NCI-H510A treated with DMSO at 0.1 percent for 48 hours (cell line): ENCODE measurements around the gene CADPS.

ENCODE experiments used
- DNase-seq: peaks from one replicate; lab custom pipeline; 2025; lab: John Stamatoyannopoulos, UW

CADPS gene

DNA sequence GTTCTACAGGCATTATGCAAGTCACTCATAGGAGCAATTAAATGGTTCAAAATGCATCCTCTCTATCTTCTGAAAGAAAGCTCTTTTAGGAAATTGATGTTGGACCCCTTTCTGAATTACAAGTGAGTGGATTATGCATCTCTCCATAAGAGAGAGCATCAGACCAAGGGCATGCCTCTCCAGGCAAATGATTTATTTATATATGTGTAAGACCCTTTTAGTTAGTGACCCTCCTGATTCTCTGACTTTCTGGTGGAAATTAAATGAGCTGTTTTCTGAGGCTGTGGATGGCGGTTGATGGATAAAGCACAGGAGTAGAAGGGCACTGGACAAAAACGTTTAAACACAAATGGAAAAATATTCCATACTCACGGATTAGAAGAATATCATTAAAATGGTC, 62.6 kb downstream of the CADPS start:
- no peak for DNase-seq

DNA sequence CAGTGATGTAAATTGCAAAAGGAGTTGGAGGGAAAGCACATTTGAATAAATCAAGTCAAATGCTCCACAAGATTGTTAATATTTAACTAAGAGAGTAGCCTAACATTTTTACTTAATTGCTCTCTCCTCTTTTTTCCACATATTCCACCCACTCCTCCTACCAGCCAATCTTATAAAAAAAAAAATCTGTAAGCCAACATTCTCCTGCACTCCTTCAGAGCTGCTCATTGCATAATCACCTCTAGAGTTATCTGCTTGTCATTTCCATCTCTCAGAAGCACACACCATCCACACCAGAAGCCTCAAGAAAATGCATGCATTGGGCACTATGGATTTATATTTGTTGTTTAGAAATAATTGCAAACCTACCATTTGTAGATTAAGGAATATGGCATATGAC, 64.1 kb downstream of the CADPS start:
- DNase-seq = no peak

DNA sequence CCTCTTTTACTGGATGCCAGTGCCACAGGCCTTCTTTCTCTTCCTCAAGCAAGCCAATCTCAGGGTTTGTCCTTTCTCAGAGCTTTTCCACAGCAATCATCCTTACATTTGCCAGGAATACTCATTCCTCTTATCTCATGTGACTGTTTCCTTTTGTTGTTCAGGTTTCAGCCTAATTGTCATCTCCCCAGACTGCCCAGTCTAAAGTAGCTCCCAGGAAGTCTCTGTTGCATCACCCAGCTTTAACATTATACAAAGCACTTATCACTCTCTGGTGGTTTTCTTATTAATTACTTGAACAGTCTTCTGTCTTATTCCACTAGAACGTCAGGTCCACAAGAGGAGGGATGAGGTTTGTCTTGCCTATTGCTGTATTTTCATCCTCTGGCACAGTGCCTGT, 65.8 kb downstream of the CADPS start:
- DNase-seq = no peak

DNA sequence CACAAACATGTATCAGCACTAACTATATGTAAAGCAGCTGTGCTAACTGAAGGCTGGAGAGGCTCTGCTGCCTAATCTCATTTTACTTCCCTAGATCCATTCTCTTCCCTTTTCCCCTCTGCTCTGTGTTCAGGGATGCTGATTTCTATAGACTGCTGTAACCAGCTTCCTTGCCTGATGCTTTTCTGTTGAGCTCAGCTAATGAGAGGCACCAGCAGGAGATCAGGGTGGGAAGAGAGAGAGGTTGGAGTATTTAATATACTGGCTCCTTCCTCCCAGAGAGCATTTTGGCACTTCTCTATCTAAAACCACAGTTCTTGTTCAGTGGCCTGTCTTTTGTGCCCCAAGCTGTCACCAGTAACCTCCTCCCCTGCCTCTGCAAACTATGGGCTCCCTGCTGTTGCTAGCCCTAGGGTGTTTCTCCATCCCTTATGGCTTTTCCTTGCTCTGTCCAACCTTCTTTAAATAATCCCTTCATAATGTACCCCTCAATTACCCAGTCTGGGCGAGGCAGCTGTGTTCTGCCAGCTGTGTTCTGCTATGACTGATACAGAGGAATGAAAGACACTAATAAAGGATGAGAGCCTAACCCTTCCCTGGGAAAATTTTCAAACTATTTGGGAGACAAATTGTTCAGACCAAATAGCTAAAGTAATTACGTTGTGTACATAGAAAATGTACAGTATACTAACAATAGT, 69.5 kb downstream of the CADPS start:
- no peak for DNase-seq

DNA sequence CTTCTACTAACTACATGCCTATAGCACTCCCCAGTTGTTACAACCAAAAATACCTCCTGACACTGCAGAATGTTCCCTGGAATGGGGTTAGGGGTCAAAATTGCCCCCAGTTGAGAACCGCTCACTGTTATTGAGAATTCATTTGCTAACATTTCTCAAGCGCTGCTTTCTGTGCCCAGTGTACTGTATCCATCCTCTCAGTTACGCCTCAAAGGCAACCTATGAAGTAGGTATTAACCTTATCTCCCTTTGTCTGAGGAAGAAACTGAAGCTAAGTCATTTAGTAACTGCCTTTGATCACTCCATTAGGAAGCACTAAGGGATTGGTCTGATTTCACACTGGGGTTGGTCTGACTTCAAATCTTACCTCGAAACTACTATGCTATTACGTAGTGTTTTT, 70.1 kb downstream of the CADPS start:
- no peak for DNase-seq

DNA sequence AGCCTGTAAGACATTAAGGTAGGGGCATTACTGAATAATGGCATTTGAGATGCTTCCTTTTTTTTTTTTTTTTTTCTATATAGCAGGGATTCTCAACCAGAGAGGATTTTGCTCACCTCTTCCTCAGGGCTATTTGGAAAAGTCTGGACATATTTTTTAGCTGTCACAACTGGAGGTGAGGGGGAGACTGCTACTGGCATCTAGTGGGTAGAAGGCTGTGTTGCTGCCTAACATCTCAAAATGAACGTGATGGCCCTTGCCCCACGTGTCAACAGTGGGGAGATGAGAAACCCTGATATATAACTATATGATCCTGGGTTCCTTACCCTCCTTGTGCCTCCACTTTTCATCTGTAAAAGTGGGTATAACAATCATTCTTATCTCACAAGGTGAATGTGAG, 71.9 kb downstream of the CADPS start:
- no peak for DNase-seq

DNA sequence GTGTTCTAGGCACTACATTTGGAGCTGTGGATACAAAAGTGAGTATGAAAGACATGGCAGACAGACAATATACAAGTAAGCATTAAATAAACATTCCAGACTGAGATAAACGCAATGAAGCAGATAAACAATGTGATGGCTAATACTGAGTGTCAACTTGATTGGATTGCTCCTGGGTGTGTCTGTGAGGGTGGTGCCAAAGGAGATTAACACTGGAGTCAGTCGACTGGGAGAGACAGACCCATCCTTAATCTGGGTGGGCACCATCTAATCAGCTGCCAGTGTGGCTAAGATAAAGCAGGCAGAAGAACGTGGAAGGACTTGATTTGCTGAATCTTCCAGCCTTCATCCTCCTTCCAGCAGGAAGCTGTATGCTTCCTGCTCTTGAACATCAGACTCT, 77.2 kb downstream of the CADPS start:
- no peak for DNase-seq

DNA sequence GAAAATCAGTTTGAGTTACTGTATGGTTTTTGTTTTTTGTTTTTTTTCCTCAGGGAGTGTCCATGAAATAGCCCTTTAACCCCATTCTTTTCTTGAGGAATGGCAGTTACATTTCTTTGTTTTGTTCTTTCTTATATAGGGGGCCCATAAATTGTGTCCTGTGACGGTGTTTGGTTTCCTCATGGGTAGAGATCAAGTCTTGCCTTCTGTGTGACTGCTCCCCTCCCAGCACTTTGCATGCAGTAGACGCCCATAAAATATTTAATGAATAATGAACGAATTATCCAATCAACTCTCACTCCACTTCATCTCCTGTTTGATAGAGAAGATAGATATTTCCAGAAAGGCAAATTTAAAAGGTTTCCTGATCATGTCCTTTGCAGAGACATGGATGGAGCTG, 78.1 kb downstream of the CADPS start:
- DNase-seq = no peak

DNA sequence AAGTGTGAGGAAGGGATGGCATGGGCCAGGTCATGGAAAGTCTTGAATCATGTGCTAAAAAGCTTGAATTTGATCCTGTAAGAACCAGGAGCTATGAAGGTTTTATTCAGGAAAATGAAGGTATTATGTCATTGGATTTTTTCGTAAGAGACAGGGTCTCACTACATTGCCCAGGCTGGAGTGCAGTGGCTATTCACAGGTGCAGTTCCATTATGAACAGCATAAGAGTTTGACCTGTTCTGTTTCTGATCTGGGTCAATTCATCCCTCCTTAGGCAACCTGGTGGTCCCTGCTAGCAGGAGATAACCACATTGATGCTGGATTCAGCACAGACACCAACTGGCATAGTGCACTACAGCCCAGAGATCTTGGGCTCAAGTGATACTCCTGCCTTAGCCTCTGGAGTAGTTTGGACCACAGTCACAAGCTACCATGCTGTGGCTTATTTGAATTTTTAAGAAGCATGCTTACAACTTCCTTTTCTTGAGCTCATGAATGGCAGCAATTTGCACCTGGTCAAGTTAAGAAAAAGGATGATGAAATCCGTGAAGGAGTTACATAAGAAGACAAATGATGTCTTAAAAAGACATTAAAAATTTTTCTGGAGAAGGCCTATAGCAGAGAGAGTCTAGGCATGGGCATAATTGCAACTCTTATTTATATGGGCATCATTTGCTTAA, 79.1 kb downstream of the CADPS start:
- no peak for DNase-seq

DNA sequence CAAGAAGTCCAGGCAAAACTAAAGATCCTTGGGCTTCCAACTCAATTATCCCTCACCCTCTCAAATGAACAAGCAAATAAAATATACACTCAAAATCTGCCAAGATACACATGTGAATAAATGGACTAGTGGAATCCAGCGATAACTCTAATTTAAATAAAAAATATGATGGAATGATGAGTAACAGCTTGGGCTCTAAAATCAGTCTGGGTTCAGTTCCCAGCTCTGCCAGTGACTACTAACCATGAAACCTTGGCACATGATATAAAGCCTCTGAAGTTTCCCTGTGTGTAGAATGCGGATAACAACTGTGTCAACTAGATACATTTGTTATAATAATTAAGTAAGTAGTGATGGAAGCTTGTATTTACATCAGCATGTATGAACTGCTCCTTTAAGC, 81.3 kb downstream of the CADPS start:
- DNase-seq = no peak

DNA sequence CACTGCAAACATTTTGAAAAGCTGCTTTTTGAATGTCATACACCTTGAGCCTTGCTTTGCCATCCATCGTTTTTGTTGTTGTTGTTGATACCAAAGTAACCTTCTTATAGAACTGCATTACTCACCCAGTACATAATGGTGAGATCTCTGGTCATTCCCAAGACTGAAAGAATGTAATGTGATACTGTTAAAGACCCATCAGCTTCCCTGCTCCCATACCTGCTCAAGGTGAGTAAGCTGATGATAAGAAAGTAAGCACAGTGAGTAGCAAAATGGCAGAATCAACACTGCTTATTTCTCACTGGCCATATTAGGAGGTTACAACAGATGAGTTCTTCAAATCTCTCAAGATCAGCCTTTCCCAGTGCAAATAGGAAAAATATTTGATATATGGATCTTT, 89.8 kb downstream of the CADPS start:
- no peak for DNase-seq

DNA sequence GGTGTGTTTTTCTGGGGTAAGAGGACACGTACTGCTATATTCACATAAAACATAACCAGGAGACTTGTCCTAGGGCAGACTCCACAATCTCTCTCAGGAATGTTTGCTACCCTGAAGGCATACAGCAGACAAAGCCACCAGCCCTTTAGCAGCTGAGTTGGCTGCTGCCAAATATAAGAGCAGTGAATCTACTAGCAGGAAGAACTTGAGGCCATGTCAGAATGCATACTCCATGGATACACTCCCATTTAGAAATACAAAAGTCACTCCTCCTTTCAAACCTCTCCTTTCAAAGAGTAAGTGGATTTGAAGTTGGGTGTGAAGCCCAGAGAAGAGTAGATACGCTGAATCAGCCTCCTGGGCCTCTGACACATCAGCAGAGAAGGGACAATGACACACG, 94.1 kb downstream of the CADPS start:
- no peak for DNase-seq

DNA sequence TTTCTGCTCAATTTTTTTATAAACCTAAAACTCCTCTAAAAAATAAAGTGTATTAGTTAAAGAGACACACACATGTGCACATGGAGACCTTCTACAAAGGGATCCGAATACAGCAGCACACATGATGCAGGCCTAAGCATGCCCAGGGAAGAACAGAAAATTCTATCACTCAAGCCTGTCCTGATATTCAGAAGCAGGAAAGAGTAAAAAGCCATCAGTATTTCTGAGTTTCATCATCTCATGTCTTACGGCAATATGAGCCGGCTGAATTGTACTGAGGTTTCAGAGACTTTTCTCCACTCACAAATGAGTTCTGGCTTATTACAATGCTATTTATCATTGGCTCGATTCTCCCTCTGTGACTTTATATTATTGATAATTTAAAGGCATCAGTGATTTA, 97.5 kb downstream of the CADPS start:
- no peak for DNase-seq

DNA sequence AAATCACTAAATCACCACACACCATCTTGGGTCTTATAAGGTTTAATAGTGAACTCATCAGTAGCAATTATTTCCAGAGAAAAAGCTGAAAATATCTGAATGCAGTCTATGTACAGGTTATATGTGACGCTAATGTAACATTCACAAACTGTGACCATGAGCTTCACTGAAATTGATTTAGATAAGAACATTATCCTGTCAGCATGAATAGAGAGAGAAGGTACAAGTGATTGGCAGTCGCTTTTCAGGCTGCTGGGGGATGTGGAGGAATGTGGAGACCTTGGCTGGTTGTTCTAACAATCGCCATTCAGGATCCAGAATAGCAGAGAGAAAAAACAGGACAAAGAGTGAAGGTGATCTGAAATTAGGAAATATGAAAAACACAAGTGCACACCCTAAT, 98.1 kb downstream of the CADPS start:
- no peak for DNase-seq

DNA sequence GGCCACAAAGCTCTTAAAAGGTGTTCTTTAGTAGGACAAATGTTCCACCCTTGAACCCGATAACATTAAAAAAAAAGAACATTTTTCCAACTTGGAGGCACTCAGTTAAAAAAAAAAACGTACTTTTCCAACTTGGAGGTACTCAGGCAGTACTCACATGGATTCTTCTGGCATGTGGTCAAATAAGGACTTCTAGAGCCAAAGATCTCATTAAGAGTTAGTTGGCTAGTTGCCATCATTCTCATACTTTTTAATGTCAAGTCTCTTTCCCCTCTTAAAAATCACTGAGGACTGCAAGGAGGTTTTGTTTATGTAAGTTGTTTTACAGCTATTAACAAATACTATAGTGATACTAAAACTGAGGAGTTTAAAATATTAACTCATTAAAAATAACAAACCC, 101.0 kb downstream of the CADPS start:
- no peak for DNase-seq

DNA sequence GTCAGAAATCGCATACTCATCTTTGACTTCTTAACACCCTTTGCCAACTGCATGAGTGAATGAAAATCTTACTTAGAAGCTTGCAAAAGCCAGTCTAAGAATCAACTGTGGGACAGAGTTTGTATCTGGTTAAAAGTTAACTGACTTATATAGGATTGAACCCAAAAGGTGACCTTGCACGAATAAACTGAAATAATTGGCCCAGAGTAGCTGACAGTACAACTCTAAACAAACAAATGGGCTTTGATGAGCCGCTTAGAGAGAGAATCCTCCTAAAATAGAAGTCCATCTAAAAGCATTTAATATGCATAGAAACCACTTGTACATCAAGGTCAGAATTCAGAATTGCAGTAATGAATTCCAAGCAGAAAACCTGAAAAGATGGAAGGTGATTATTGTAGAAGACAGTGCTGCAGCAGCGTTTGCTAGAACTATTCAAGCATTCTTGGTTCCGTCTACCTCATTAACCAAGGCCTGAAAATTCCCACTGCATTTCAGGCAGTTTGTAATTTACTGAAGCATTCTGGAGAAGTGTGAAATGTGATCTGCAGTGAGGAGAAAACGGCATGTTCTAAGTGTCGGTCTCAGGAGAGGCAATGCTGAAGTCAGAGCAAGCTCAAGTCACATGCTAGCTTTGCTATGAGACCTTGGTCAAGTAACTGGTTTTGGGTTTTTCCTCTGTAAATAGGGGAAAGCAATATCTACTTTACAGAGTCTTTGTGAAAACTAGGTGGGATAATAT, 103.7 kb downstream of the CADPS start:
- no peak for DNase-seq

DNA sequence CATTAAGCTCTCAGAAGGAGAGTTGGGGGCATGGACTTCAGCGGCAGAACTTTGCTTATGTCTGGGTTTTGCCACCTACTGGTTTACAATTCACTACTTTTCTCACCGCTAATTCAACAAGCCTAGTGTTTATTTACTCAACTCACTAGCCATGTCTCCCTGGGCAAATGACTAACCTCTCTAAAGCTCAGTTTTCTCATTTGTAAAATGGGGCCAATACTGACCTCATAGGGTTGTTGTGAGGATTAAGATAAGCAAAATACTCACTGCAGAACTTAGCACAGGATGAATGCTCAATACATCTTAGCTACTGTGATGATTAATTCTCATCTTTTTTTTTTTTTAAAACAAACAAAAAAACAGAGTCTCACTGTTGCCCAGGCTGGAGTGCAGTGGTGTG, 106.3 kb downstream of the CADPS start:
- DNase-seq = no peak

DNA sequence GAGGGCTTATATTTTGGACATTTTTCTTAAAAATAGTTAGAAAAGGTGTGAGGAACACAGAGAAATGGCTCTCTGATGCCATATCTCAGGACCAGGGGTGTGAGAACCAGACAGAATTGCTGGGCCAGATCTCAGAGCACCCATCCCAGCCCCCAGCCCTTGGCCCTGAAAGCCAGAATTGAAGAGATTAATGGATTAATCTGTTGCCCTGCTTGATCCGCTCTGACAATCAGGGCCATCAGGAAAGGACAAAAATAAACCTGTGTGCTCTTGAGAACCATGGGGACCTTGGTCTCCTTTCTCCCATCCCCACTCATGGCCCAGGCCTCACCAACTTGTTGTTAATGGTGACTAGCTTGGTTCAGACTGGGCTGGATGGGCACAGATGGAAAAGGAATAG, 113.5 kb downstream of the CADPS start:
- DNase-seq = no peak

DNA sequence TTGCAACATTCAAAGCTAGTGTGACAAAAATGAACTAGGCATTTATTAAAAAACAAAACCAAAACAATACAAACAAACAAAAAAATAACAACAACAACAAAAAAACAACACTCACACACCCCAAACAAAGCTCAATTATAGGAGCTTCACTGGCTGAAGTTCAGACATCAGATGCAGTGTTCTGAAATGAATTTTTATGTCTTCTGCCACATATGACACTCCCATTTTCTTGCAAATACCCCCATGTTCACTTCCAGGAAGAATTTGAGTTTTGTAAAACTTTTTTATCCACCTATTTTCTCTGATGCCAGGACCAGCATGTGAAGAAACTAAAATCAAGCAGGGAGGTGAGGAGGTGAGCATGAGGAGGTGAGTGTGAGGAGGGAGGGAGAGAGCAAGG, 113.9 kb downstream of the CADPS start:
- no peak for DNase-seq

DNA sequence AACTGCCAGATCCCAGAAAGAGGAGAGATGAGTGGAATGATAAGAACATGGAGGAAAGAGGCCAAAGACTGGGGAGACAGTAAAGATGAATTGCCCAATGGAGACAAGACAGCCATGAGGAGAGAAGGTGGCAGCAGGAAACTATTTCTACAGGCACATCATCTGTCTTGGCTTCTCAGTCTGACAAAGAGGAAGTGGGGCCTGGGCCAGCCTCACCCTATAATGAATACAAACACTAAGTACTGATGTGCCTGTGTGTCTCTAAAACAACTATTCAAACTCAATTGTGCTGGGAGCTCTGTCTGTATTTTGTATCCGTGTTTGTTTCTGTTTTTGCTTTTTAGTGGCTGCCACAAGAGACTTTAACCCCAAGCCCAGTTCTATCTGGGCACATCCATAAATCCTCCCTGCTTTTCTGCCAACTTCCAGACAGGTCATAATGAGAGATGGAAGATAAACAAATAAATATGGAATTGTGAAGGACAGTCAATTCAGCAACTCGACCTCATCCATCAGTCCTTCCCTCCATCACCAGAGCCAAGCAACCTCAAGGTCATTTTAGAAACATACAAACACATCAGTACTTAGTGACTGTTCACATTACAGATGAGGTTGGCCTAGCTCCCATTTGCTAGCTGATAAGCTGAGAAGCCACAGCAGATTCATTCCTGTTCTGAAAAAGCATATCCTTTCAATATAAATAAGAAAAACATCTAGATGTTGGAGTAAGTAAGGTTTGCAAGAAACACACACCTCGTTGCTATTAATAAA, 116.7 kb downstream of the CADPS start:
- no peak for DNase-seq

DNA sequence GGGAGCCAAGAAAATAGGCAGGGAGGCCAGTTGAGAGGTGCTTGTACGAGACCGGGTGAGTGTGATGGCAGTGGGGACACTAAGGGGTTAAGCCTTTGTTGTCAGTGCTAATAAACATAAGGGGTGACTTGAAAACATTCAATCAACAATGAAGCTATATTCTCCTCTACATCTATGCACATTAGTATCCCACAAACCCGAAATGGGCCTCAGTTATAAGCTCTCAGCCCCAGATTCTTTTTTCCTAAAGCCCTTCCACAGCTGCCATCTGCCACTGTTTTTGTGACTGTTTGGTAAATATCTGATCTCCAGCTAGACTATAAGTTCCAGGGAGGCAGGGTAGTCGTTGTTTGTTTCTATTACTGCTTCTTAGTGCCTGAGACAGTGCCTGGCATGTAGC, 118.2 kb downstream of the CADPS start:
- DNase-seq = no peak

DNA sequence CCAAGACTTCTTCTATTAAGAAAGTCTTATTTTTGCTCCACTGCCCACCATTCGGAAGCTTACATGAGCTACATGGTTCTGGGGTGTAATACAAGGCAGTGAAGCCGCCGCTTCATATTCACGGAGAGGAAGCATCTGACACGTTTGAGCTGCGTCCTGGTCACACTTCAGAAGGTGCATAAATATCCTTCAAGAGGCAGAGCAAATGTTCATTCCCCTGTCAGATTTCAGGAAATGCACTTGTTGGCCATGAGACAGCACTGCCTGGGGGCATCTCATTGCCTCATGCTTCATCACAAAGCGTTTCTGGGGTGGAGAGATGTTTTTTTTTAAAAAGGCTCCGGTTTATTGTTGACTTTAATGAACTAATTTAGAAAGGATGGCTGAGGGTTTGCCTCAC, 119.9 kb downstream of the CADPS start:
- peak; percentile 9 for DNase-seq

DNA sequence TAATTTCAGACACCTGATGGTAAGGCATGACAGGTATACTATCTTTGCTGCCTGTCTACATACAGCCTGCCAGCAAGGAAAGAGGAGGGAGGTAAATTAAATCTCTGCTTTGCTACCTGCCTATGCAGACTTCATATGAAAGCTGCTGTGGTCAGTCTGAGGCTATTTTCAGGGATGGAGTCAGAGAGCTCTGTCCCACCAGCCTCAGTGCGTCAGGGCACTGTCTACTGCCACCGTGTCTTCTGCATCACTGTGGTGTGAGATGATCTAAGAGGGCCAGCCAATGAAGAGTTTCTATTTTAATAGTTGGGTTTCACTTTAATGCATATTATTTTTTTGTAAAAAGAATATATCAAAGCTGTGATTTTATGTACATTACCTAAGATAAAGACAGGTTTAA, 125.6 kb downstream of the CADPS start:
- no peak for DNase-seq
